NT2/D1 (cell line): ENCODE data around the gene UBE2F.

Experiments
- YY1 ChIP-seq: IDR thresholded peaks from 2 replicates; pipeline ENCODE4 v1.6.1; 2011; ENCODE audit not compliant: insufficient read length, insufficient read depth
- ZNF274 ChIP-seq: IDR thresholded peaks from 2 replicates; pipeline ENCODE4 v1.6.1; 2011; ENCODE audit warnings: mild to moderate bottlenecking, low read depth, low read length

DNA sequence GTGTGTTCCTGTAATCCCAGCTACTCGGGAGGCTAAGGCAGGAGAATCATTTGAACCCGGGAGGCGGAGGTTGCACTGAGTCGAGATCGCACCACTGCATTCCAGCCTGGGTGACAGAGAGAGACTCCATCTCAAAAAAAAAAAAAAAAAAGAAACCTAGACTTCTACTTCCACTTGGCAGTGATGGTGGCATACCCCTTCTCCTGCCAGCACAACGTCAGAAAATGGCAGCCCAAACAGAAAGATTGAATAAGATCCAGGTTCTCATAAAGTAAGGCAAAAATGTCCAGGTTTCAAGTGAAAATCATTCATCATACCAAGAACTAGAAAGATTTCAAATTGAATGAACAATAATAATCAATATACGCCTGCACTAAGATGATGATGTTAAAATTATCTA lies 117.9 kb downstream of the UBE2F start:
- TF ChIP-seq YY1 (no peak), ZNF274 (no peak)
